Liver (tissue), 3 donors: ENCODE measurements around the gene BTRC.

Experiments
- ATF3 ChIP-seq: IDR thresholded peaks from 2 replicates; pipeline ENCODE4 v1.6.1; 2016; ENCODE audit warnings: antibody characterized with exemption
- CTCF ChIP-seq: fragments of 150-350 bp; IDR thresholded peaks from 2 replicates; pipeline ENCODE4 v1.5.1; 2017; ENCODE audit warnings: improper control_type of control experiment, low read depth, low read length; ENCODE audit not compliant: missing input control
- GABPA ChIP-seq, 2 donors: IDR thresholded peaks in 1 of 2; conservative IDR thresholded peaks in 1 of 2; 2 replicates each; pipeline ENCODE4 v1.6.1; 2016; ENCODE audit warnings: antibody characterized with exemption in 2 of 2, mild to moderate bottlenecking in 1 of 2, moderate library complexity in 1 of 2
- RAD21 ChIP-seq, 2 donors: IDR thresholded peaks; 2 replicates each; pipeline ENCODE4 v1.6.1; 2016; ENCODE audit warnings: antibody characterized with exemption in 2 of 2, mild to moderate bottlenecking in 2 of 2
- REST ChIP-seq: IDR thresholded peaks from 2 replicates; pipeline ENCODE4 v1.6.1; 2016; ENCODE audit warnings: antibody characterized with exemption, mild to moderate bottlenecking
- SP1 ChIP-seq: IDR thresholded peaks from 2 replicates; pipeline ENCODE4 v1.6.1; 2018; ENCODE audit warnings: antibody characterized with exemption, mild to moderate bottlenecking
- TAF1 ChIP-seq: conservative IDR thresholded peaks from 2 replicates; pipeline ENCODE4 v1.6.1; 2016; ENCODE audit warnings: antibody characterized with exemption, mild to moderate bottlenecking
- donor health status: healthy.
- donor health status: healthy.

GRCh38 chr10:101597091-101597900, 243.3 kb downstream of the BTRC start:
- TF ChIP-seq TAF1 (no peak), CTCF (no peak), ATF3 (no peak), GABPA (IDR thresholded peaks at IDR 0.05 in 1 of 2, conservative IDR thresholded peaks at IDR 0.05 in 1 of 2) (no peak), REST (no peak), RAD21 (IDR thresholded peaks at IDR 0.05) (no peak), SP1 (no peak)
